GM18499 (cell line): ENCODE measurements around the gene TMEM94.
"Not testable (repeated sequence)": the region's sequence is repeated elsewhere in the genome, so short reads cannot be mapped to it uniquely, and the experiment has no call there.

Experiments used
- ATAC-seq: cut with Tn5 transposase; IDR thresholded peaks from one replicate; pipeline ENCODE4 v1.9.1; 2021; ENCODE audit warnings: moderate number of reproducible peaks; ENCODE audit not compliant: insufficient read depth, unreplicated experiment

The TMEM94 gene

DNA sequence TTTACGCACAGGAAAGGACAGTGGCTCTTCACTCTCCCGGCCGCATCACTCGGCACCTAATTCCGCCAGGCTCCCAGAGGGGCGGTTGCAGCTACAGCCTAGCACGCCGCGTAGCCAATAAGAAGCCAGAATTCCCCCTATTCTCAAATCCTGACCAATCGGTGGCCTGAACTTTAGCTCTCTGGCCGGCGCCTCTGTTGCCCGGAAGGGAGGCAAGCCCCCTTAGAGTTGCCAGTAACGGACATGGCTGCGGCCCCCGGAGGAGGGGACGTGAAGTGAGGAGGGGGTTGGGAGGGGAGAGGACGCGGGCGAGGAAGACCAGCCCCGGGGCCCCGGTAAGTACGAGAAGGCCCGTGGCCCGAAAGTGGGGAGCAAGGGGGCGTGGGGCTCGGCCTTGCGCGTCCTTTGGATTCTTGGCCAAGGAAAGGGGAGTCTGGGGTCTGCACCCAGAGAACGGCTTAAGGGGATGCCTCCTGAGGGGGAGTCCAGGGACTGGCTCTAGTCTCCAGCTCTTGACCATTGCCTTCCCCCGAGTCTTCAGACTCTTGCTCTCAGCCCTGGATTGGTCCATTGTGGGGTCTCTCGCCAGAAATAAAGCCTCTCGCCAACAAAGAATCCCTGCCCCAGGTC is at the start of gene TMEM94:
TMEM94 (plus strand) TSS at position 219 of the 630 bp plus-strand sequence. CDS start 15,271 bp downstream, outside the sequence.
- ATAC-seq: peak; percentile 85

DNA sequence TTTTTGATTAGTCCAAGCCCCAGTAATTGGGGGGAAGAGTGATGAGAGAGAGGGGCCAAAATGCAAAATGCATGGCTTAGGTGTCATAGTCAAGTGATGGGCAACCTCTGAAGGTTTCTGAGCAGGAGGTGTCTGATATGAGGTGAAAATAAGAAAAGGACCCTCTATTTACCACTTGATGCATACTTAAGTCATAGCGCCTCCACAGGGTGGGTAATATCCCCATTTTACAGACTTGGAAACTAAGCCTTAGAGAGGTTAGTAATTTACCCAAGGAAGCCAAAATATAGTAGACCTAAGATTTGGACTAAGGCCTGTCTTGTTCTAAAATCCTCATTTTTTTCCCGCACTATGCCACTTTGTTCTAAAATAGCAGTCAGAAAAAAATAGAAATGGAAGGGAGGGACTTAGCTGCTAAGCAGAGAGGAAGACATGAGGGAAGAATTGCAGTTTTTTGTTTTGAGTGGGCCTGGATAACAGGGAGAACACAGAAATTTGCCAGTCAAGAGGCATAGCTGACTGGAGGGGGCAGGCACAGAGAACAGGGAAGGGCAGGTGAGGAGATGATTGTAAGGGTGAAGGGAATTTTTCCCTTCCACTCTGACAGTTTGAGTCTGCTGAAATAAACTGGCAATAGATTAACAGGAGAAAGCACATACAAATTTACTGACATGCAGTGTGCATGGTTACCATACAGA is 48.6 kb upstream of the TMEM94 start:
- no peak for ATAC-seq

DNA sequence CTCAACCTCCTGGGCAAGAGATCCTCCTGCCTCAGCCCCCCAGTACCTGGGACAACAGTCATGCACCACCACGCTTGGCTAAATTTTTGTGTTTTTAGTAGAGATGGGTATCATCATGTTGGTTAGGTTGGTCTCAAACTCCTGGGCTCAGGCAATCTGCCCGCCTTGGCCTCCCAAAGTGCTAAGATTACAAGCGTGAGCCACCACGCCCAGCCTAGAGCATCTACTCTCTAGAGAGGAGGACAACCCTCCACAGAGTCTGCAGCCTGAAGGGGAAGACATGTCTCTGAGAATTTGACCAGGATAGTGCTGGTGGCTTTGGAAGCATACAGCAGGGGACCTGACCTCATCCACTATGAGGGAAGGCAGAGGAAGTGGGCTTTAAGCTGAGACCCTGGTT is 46.3 kb upstream of the TMEM94 start:
- ATAC-seq: no peak

GRCh38 chr17:75411328-75412067 is 44.9 kb upstream of the TMEM94 start:
- ATAC-seq: no peak

GRCh38 chr17:75412455-75413317 is 43.7 kb upstream of the TMEM94 start:
- no peak for ATAC-seq

DNA sequence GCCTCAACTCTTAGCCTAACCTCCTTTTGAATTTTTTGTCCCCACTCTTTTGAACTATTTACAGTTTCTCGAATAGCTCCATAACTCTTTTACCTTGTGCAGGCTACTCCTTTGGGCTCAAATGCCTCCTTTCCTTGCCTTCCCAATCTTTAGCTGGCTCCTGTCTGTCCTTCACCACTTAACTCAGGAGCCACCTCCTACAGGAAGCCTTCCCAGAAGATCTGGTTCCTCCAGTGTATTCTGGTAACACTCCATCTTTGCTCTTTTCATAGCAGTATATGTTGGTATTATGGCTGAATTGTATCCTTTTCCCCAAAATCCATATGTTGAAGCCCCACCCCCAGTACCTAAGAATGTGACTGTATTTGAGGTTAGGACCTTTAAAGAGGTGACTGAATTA is 41.9 kb upstream of the TMEM94 start:
- no peak for ATAC-seq

DNA sequence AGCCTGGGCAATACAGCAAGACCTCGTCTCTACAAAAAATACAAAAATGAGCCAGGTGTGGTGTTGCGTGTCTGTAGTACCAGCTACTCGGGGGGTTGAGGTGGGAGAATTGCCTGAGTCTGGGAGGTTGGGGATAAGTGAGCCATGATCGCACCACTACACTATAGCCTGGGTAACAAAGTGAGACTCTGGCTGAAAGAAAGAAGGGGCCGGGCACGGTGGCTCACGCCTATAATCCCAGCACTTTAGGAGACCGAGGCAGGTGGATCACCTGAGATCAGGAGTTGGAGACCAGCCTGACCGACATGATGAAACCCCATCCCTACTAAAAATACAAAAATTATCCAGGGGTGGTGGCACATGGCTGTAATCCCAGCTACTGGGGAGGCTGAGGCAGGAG is 40.4 kb upstream of the TMEM94 start:
- ATAC-seq: no peak

- no peak for ATAC-seq
These were observed 39.3 kb upstream of the TMEM94 start for GRCh38 chr17:75417054-75417580.

DNA sequence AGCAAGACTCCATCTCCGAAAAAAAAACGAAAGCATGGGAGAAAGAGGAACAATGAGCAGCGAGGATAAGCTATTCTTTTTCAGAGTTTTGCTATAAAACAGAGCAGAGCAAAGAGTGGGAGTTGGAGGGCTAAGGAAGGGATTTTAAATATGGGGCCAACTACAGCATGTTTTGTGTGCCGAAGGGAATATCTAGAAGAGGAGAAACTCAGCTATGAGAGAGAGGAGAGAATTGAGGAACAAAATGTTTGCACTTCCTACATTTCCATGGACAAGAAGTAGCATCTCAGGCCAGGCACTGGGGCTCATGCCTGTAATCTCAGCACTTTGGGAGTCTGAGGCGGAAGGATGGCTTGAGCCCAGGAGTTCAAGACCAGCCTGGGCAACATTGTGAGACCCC is 37.9 kb upstream of the TMEM94 start:
- ATAC-seq: no peak

DNA sequence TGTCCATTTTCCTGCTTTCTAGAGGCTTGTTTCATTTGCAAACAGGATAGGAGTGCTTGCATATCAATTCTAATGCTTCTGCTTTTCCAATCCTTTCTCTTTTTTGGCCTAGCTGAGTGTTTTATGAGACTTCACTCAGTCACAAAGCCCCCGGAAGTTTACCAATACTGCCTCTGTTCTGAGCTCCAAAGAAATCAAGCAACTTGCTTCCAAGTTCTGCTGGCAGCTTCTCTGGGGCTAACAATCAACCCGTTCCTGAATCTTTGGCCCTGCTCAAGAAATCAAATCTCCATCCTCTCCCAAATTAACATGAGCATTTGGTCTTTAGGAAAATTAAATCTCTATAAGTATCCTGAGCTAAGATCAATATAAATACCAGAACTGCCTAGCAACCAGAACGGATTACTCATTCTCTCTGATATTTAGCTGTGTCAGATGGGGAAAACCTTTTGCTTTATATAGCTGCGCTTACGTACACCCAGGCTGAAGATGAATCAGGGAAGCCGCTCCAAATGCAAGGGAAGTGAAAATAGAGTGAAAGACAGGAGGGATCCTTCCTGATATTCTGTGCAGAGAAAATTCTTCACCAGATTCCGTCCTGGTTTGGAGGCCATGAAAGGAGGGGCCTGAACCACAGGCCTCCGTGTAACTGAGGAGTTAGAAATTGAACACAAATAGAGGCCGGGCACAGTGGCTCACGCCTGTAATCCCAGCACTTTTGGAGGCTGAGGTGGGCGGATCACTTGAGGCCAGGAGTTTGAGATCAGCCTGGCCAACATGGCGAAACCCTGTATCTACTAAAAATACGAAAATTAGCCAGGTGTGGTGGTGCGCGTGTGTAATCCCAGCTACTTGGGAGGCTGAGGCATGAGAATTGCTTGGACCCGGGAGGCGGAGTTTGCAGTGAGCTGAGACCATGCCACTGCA is 27.6 kb upstream of the TMEM94 start:
- no peak for ATAC-seq

DNA sequence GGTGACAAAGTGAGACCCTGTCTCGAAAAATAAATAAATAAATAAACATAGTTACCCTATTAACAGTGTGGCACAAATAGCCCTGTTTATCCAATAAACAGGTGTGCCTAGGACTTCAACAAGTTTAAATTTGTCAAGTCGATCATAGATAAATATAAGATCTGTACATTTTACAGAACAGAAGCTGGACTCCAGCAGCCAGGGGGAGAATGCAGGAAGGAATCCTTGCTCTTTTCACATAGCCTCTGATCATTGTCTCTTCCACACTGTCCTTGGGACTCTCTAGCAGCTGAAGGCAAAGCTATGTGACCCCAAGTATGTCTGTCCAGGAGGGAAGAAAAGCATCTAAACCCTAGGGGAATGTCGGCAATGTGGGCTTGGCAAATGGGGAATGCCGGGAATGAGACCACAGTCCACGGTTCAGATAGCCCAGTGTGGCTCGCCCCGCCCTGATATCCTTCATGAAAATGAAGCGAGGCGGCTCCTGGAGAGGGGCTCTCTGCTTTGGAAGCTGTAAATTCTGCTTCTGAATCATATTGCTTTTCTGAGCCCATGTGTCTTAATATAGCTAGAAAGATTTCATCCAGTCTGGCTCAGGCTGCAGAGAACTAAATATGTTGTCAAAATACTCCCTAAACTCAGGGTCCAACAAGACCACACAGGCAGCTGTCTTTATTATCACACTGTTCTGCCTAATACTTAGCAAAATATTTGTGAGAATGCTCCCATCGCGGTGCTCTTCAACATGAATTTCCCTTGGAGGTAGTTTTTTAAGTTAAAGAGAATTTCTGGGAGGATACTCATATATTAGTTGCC is 26.1 kb upstream of the TMEM94 start:
- ATAC-seq: no peak

- ATAC-seq: no peak
These were observed 23.1 kb upstream of the TMEM94 start for GRCh38 chr17:75433218-75433783.

- not testable (repeated sequence) for ATAC-seq
These were observed 22.0 kb upstream of the TMEM94 start for GRCh38 chr17:75434433-75434832.

DNA sequence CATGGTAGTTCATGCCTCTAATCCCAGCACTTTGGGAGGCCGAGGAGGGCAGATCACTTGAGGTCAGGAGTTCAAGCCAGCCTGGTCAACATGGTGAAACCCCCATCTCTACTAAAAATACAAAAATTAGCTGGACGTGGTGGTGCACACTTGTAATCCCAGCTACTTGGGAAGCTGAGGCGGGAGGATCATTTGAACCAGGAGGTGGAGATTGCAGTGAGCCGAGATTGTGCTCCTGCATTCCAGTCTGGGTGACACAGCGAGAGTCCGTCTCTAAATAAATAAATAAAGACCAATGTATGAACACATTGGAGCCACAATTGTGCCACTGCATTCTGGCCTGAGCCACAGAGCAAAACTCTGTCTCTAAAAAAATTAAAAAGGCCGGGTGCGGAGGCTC is 19.0 kb upstream of the TMEM94 start:
- not testable (repeated sequence) for ATAC-seq

- no peak for ATAC-seq
These were observed 17.1 kb upstream of the TMEM94 start for GRCh38 chr17:75439287-75439686.

DNA sequence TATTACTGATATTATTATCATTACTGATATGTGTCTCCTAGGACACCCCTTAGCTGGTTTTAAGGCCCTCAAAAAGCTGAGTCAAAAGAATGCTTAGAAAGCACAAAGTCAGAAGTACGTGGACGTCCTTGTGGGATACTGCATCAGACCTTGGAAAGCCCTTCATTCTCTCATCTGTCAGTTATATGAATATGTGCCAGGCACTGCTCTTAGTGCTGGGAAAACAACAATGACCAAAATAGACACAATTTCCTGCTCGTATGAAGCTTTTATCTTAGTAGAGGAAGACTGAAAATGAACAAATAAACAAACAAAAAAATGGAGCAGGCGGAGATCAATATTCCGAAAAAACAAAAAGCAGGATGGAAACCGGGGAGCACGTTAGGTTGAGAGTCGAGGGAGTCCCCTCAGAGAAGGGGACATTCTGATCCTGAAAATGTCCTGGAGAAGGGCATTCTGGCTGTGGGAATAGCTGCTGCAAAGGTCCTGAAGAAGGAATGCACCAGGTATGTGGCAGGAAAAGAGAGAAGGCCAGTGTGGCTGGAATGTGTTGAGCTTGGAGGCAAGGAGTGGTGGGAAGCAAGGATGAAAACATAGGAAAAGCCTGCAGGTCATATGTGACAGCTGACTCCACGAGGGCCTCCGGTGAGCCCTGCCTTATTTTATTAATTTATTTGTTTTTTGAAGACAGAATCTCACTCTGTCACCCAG is 15.5 kb upstream of the TMEM94 start:
- ATAC-seq: no peak
